Panc1 (cell line): ENCODE data around the gene PILRA. TPM values are rescaled to one million over a fixed set of nuclear protein-coding genes. Genes with fewer than 3 reads are reported as not detected.

Experiments used
- ATAC-seq: fragments of 200-7000 bp; cut with Tn5 transposase; 2 replicates; pipeline ENCODE4 v1.9.1; 2020; ENCODE audit warnings: mild to moderate bottlenecking, moderate library complexity
- BruUV-seq: library from RNA; stranded (reverse); fragments of 400-500 nt; replicated peaks from 2 replicates; lab custom pipeline; 2021; lab: Mats Ljungman, UMichigan
- CTCF ChIA-PET: fragments of 300-600 bp; sonication (Branson Sonifier 250); formaldehyde crosslinking; loops from one replicate; lab custom pipeline; 2022; ENCODE audit warnings: antibody characterized with exemption; lab: Charles Lee
- POLR2A ChIA-PET: fragments of 300-600 bp; sonication (Branson Sonifier 250); formaldehyde crosslinking; loops from one replicate; lab custom pipeline; 2022; ENCODE audit warnings: antibody characterized with exemption; lab: Charles Lee
- DNase-seq: peaks from one replicate; pipeline ENCODE4 v3.0.0-alpha.2; 2010; ENCODE audit warnings: low read depth, low spot score
- H3K27ac ChIP-seq: 2 replicates; pipeline ENCODE4 v1.5.1; 2011; ENCODE audit warnings: mild to moderate bottlenecking, low read length, inconsistent platforms
- H3K27me3 ChIP-seq: fragments of 200-500 bp; sonication (Bioruptor generic); 2 replicates; pipeline ENCODE4 v1.6.0; 2014; ENCODE audit warnings: low read length, inconsistent platforms; ENCODE audit not compliant: control insufficient read depth, insufficient read depth
- H3K36me3 ChIP-seq: fragments of 200-500 bp; sonication (Bioruptor generic); 2 replicates; pipeline ENCODE4 v1.5.1; 2014; ENCODE audit warnings: inconsistent platforms, mild to moderate bottlenecking, low read length, moderate library complexity; ENCODE audit not compliant: control insufficient read depth, insufficient read depth
- H3K4me1 ChIP-seq: 2 replicates; pipeline ENCODE4 v1.5.1; 2011; ENCODE audit warnings: inconsistent platforms, mild to moderate bottlenecking, low read length, moderate library complexity; ENCODE audit not compliant: control insufficient read depth, insufficient read depth
- H3K4me3 ChIP-seq, 2 experiments: 2 replicates each; pipeline ENCODE4 v1.5.1; 2011 to 2012; ENCODE audit warnings: low read depth in 2 of 2, low read length in 2 of 2, mild to moderate bottlenecking in 2 of 2, inconsistent platforms in 1 of 2, moderate library complexity in 1 of 2
- H3K9me3 ChIP-seq: fragments of 200-500 bp; sonication (Bioruptor generic); 2 replicates; pipeline ENCODE4 v1.5.1; 2014; ENCODE audit warnings: low read depth, mild to moderate bottlenecking, inconsistent platforms, low read length, moderate library complexity; ENCODE audit not compliant: control insufficient read depth, insufficient read depth
- CTCF ChIP-seq: fragments of 450-650 bp; IDR thresholded peaks from 2 replicates; pipeline ENCODE4 v1.5.1; 2017; ENCODE audit warnings: mild to moderate bottlenecking
- POLR2AphosphoS5 ChIP-seq: IDR thresholded peaks from 2 replicates; pipeline ENCODE4 v1.6.1; 2012; ENCODE audit warnings: mild to moderate bottlenecking, low read depth, low read length, moderate library complexity
- REST ChIP-seq, 2 experiments: IDR thresholded peaks; 2 replicates each; pipeline ENCODE4 v1.6.1; 2011 to 2012; ENCODE audit warnings: low read depth in 2 of 2, control low read depth in 1 of 2, low read length in 1 of 2, mild to moderate bottlenecking in 1 of 2, moderate library complexity in 1 of 2; ENCODE audit not compliant: insufficient read depth in 1 of 2
- SIN3A ChIP-seq: IDR thresholded peaks from 2 replicates; pipeline ENCODE4 v1.6.1; 2012; ENCODE audit warnings: low read depth, mild to moderate bottlenecking, low read length, moderate library complexity, borderline replicate concordance; ENCODE audit not compliant: insufficient read depth
- TCF7L2 ChIP-seq: IDR thresholded peaks from 2 replicates; pipeline ENCODE4 v1.6.1; 2011; ENCODE audit warnings: mild to moderate bottlenecking, low read depth, low read length, inconsistent platforms
- in situ Hi-C: cut with HindIII; loops from 2 replicates; pipeline ENCODE4 v1.10.0; 2016; ENCODE audit warnings: low sequenced_read_pairs, low pct_unique_long_range_greater_than_20kb
- intact Hi-C: fragments of 100-400 bp; cut with micrococcal nuclease; formaldehyde crosslinking; loops from one replicate; pipeline ENCODE4 v1.10.0; 2022; ENCODE audit not compliant: unreplicated experiment
- total RNA-seq: library from RNA; stranded (reverse); gene quantifications from one replicate; pipeline ENCODE4 v1.2.1, GENCODE V29; 2021; ENCODE audit not compliant: unreplicated experiment

Gene PILRA
- total RNA-seq, 1 experiment from 2014 or later = 4.8 TPM

- H3K9me3 ChIP-seq = no peaks in the 10 kb centered on the region
- ChIA-PET CTCF (no interaction called here), POLR2A (no interaction called here)
- no peaks in the 10 kb centered on the region for H3K4me1 ChIP-seq
- intact Hi-C loops (no loop called here), in situ Hi-C loops (no loop called here)
- H3K27ac ChIP-seq = no peak overlapping the region
- no peaks in the 10 kb centered on the region for H3K36me3 ChIP-seq
- no peaks in the 10 kb centered on the region for H3K27me3 ChIP-seq
- H3K4me3 ChIP-seq = no peak overlapping the region
- ATAC-seq = peak; percentile 69; the same call in 1 of the 2 replicates
- no peak for DNase-seq
- no TSS peak for BruUV-seq
- TF ChIP-seq CTCF (peak; percentile 40; the same call in 1 of the 2 replicates), REST (IDR thresholded peaks at IDR 0.05; ENCODE audit: insufficient read depth in 1 of 2, low read depth in 2 of 2, low read length in 1 of 2) (no peak)
These were observed 27.4 kb downstream of the PILRA start for GRCh38 chr7:100400656-100401055.

- ChIA-PET POLR2A (no interaction called here), CTCF (interaction anchor here (0.6 kb wide), 1 partner anchor 476 kb away, joined by 3 read pairs; no protein-coding TSS in a partner anchor)
- no peaks in the 10 kb centered on the region for H3K9me3 ChIP-seq
- TF ChIP-seq REST (IDR thresholded peaks at IDR 0.05; ENCODE audit: insufficient read depth in 1 of 2, low read depth in 2 of 2, low read length in 1 of 2) (no peak), POLR2AphosphoS5 (no peak), TCF7L2 (no peak), CTCF (no peak), SIN3A (no peak)
- no peaks in the 10 kb centered on the region for H3K36me3 ChIP-seq
- ATAC-seq (no peak), DNase-seq (no peak)
- BruUV-seq = no TSS peak
- H3K27me3 ChIP-seq = no peaks in the 10 kb centered on the region
- intact Hi-C loops = no loop called here
- H3K27ac ChIP-seq = no peak overlapping the region
- H3K4me1 ChIP-seq = no peaks in the 10 kb centered on the region
- in situ Hi-C loops = no loop called here
- no peak overlapping the region for H3K4me3 ChIP-seq
These were observed 28.5 kb downstream of the PILRA start for GRCh38 chr7:100401811-100402210.
